Measurements from ENCODE around the gene SMG9.

DNA sequence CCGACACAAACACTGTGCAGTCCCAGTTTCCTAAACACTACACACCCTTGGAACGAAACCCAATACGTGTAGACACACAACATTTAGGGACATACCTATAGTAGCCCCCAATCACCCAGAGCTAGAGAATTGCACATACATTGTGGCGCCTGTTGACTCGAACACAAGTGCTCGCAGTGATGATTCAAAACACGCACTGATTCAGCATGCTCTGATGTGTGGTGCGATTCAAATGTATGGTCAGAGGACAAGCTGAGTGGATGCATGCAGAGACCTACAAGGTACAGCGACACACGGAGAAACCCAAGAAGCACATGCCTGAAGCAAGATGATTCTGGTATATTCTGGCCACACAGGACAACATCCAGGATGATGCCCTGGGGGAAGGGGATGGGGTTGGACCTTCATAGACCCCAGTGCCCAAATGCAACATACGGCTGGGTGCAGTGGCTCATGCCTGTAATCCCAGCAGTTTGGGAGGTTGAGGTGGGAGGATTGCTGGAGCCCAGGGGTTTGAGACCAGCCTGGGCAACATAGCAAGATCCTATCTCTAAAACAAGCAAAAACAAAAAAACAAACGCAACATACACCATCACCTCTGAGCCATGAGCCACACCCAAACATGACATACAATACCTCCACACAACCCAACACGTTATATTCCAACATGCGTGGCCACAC, 27.0 kb upstream of the SMG9 start:
- TF ChIP-seq, protein P1, sequence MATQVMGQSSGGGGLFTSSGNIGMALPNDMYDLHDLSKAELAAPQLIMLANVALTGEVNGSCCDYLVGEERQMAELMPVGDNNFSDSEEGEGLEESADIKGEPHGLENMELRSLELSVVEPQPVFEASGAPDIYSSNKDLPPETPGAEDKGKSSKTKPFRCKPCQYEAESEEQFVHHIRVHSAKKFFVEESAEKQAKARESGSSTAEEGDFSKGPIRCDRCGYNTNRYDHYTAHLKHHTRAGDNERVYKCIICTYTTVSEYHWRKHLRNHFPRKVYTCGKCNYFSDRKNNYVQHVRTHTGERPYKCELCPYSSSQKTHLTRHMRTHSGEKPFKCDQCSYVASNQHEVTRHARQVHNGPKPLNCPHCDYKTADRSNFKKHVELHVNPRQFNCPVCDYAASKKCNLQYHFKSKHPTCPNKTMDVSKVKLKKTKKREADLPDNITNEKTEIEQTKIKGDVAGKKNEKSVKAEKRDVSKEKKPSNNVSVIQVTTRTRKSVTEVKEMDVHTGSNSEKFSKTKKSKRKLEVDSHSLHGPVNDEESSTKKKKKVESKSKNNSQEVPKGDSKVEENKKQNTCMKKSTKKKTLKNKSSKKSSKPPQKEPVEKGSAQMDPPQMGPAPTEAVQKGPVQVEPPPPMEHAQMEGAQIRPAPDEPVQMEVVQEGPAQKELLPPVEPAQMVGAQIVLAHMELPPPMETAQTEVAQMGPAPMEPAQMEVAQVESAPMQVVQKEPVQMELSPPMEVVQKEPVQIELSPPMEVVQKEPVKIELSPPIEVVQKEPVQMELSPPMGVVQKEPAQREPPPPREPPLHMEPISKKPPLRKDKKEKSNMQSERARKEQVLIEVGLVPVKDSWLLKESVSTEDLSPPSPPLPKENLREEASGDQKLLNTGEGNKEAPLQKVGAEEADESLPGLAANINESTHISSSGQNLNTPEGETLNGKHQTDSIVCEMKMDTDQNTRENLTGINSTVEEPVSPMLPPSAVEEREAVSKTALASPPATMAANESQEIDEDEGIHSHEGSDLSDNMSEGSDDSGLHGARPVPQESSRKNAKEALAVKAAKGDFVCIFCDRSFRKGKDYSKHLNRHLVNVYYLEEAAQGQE (IDR thresholded peaks at IDR 0.05; ENCODE audit: insufficient read depth in 1 of 2, low read depth in 2 of 2, low read length in 2 of 2), result no peak
- TF ChIP-seq POLR2AphosphoS5 (IDR thresholded peaks at IDR 0.05; ENCODE audit: low read depth, low read length) (no peak), SIN3A (IDR thresholded peaks at IDR 0.05; ENCODE audit: borderline replicate concordance, insufficient read depth, low read length) (no peak)
